SJSA1 (cell line): ENCODE measurements around the gene PLCL2. TPM values are rescaled to one million over a fixed set of nuclear protein-coding genes. Genes with fewer than 3 reads are reported as not detected.

ENCODE experiments used
- DNase-seq, 2 experiments: peaks; one replicate each; pipeline ENCODE4 v3.0.0-alpha.2; 2015 to 2020; ENCODE audit warnings: low spot score in 2 of 2, low read depth in 1 of 2
- H3K27ac ChIP-seq: fragments of 250-450 bp; sonication (Bioruptor Pico); 2 replicates; pipeline ENCODE4 v1.5.1; 2020; ENCODE audit warnings: mild to moderate bottlenecking, moderate library complexity
- H3K27me3 ChIP-seq: fragments of 250-450 bp; sonication (Bioruptor Pico); replicated peaks from 2 replicates; pipeline ENCODE4 v1.5.1; 2020; ENCODE audit warnings: mild to moderate bottlenecking, moderate library complexity
- H3K36me3 ChIP-seq: fragments of 250-450 bp; sonication (Bioruptor Pico); 2 replicates; pipeline ENCODE4 v1.5.1; 2020; ENCODE audit warnings: mild to moderate bottlenecking
- H3K4me1 ChIP-seq: fragments of 250-450 bp; sonication (Bioruptor Pico); replicated peaks from 2 replicates; pipeline ENCODE4 v1.6.1; 2021; ENCODE audit warnings: mild to moderate bottlenecking
- H3K4me3 ChIP-seq: fragments of 250-450 bp; sonication (Bioruptor Pico); 2 replicates; pipeline ENCODE4 v1.5.1; 2020; ENCODE audit warnings: mild to moderate bottlenecking
- H3K9me3 ChIP-seq: fragments of 250-450 bp; sonication (Bioruptor Pico); replicated peaks from 2 replicates; pipeline ENCODE4 v1.5.1; 2020; ENCODE audit warnings: mild to moderate bottlenecking
- total RNA-seq: library from RNA; depleted of rRNA; stranded (reverse); fragments of >200 nt; shearing (Covaris generic); gene quantifications from 2 replicates; pipeline ENCODE4 v1.2.3, GENCODE V29; 2014

The PLCL2 gene
- total RNA-seq, 1 experiment from 2014 or later: 9.3 TPM

GRCh38 chr3:17014284-17014683, 129.5 kb downstream of the PLCL2 start:
- Histone ChIP-seq H3K4me3 (no peak overlapping the region), H3K4me1 (no peaks in the 10 kb centered on the region), H3K36me3 (peaks cover 7% of the 10 kb centered on the region; the same call in 1 of the 2 replicates), H3K27me3 (no peaks in the 10 kb centered on the region), H3K9me3 (no peaks in the 10 kb centered on the region), H3K27ac (no peak overlapping the region)
- no peak for DNase-seq

- Histone ChIP-seq H3K36me3 (peaks cover 7% of the 10 kb centered on the region; the same call in 1 of the 2 replicates), H3K27ac (no peak overlapping the region), H3K9me3 (no peaks in the 10 kb centered on the region), H3K27me3 (no peaks in the 10 kb centered on the region), H3K4me1 (no peaks in the 10 kb centered on the region), H3K4me3 (no peak overlapping the region)
- no peak for DNase-seq
Measured at GRCh38 chr3:17014709-17015108, 130.0 kb downstream of the PLCL2 start.

GRCh38 chr3:17021614-17022013, 136.9 kb downstream of the PLCL2 start:
- no peaks in the 10 kb centered on the region for H3K27me3 ChIP-seq
- H3K9me3 ChIP-seq: no peaks in the 10 kb centered on the region
- no peak for DNase-seq
- no peak overlapping the region for H3K4me3 ChIP-seq
- no peaks in the 10 kb centered on the region for H3K36me3 ChIP-seq
- peaks cover 32% of the 10 kb centered on the region for H3K4me1 ChIP-seq
- peak overlapping the region; percentile 76; the same call in 1 of the 2 replicates for H3K27ac ChIP-seq

- H3K27ac ChIP-seq: peak overlapping the region; percentile 76
- no peaks in the 10 kb centered on the region for H3K27me3 ChIP-seq
- H3K36me3 ChIP-seq: no peaks in the 10 kb centered on the region
- no peaks in the 10 kb centered on the region for H3K9me3 ChIP-seq
- H3K4me1 ChIP-seq: peaks cover 32% of the 10 kb centered on the region
- DNase-seq: peak; percentile 75 to 83
- 0 out of 2 replicates have a peak overlapping the region, but pooled peaks have one; percentile 4 for H3K4me3 ChIP-seq
Measured at GRCh38 chr3:17023006-17023664, 138.4 kb downstream of the PLCL2 start.

GRCh38 chr3:17025594-17026139, 140.9 kb downstream of the PLCL2 start:
- Histone ChIP-seq H3K4me3 (no peak overlapping the region), H3K36me3 (no peaks in the 10 kb centered on the region), H3K27ac (no peak overlapping the region), H3K9me3 (no peaks in the 10 kb centered on the region), H3K27me3 (no peaks in the 10 kb centered on the region), H3K4me1 (peaks cover 32% of the 10 kb centered on the region)
- DNase-seq: no peak

GRCh38 chr3:17027318-17027717, 142.6 kb downstream of the PLCL2 start:
- no peak for DNase-seq
- no peaks in the 10 kb centered on the region for H3K36me3 ChIP-seq
- H3K9me3 ChIP-seq: no peaks in the 10 kb centered on the region
- no peak overlapping the region for H3K4me3 ChIP-seq
- no peaks in the 10 kb centered on the region for H3K27me3 ChIP-seq
- H3K27ac ChIP-seq: no peak overlapping the region
- H3K4me1 ChIP-seq: peaks cover 24% of the 10 kb centered on the region

GRCh38 chr3:17028363-17028762, 143.6 kb downstream of the PLCL2 start:
- no peak overlapping the region for H3K27ac ChIP-seq
- H3K4me3 ChIP-seq: no peak overlapping the region
- no peaks in the 10 kb centered on the region for H3K27me3 ChIP-seq
- no peaks in the 10 kb centered on the region for H3K9me3 ChIP-seq
- DNase-seq: no peak
- no peaks in the 10 kb centered on the region for H3K36me3 ChIP-seq
- H3K4me1 ChIP-seq: peaks cover 14% of the 10 kb centered on the region

GRCh38 chr3:17030438-17030837, 145.7 kb downstream of the PLCL2 start:
- no peaks in the 10 kb centered on the region for H3K4me1 ChIP-seq
- H3K4me3 ChIP-seq: no peak overlapping the region
- no peaks in the 10 kb centered on the region for H3K36me3 ChIP-seq
- no peaks in the 10 kb centered on the region for H3K9me3 ChIP-seq
- H3K27me3 ChIP-seq: no peaks in the 10 kb centered on the region
- no peak for DNase-seq
- H3K27ac ChIP-seq: no peak overlapping the region

GRCh38 chr3:17030956-17031652, 146.3 kb downstream of the PLCL2 start:
- no peak for DNase-seq
- Histone ChIP-seq H3K4me3 (no peak overlapping the region), H3K27me3 (no peaks in the 10 kb centered on the region), H3K4me1 (no peaks in the 10 kb centered on the region), H3K27ac (no peak overlapping the region), H3K36me3 (no peaks in the 10 kb centered on the region), H3K9me3 (no peaks in the 10 kb centered on the region)

- no peak overlapping the region for H3K4me3 ChIP-seq
- H3K9me3 ChIP-seq: no peaks in the 10 kb centered on the region
- H3K27ac ChIP-seq: no peak overlapping the region
- H3K4me1 ChIP-seq: no peaks in the 10 kb centered on the region
- H3K27me3 ChIP-seq: no peaks in the 10 kb centered on the region
- peak in 1 of 2 experiments; percentile 29 for DNase-seq
- no peaks in the 10 kb centered on the region for H3K36me3 ChIP-seq
Measured at GRCh38 chr3:17032407-17033034, 147.8 kb downstream of the PLCL2 start.

- no peaks in the 10 kb centered on the region for H3K36me3 ChIP-seq
- H3K4me1 ChIP-seq: peaks cover 1% of the 10 kb centered on the region
- no peak overlapping the region for H3K27ac ChIP-seq
- H3K27me3 ChIP-seq: no peaks in the 10 kb centered on the region
- DNase-seq: no peak
- H3K9me3 ChIP-seq: no peaks in the 10 kb centered on the region
- H3K4me3 ChIP-seq: no peak overlapping the region
Measured at GRCh38 chr3:17033516-17034168, 148.9 kb downstream of the PLCL2 start.

- H3K4me3 ChIP-seq: no peak overlapping the region
- H3K27me3 ChIP-seq: no peaks in the 10 kb centered on the region
- H3K9me3 ChIP-seq: no peaks in the 10 kb centered on the region
- DNase-seq: no peak
- H3K4me1 ChIP-seq: peaks cover 13% of the 10 kb centered on the region
- H3K36me3 ChIP-seq: no peaks in the 10 kb centered on the region
- no peak overlapping the region for H3K27ac ChIP-seq
Measured at GRCh38 chr3:17035033-17035432, 150.3 kb downstream of the PLCL2 start.

GRCh38 chr3:17035966-17036365, 151.2 kb downstream of the PLCL2 start:
- H3K27ac ChIP-seq: no peak overlapping the region
- H3K36me3 ChIP-seq: no peaks in the 10 kb centered on the region
- H3K4me1 ChIP-seq: peaks cover 23% of the 10 kb centered on the region
- H3K27me3 ChIP-seq: no peaks in the 10 kb centered on the region
- no peak overlapping the region for H3K4me3 ChIP-seq
- no peak for DNase-seq
- no peaks in the 10 kb centered on the region for H3K9me3 ChIP-seq
